Smooth muscle cell (in vitro differentiated cells): ENCODE measurements around the gene PLIN5. TPM values are rescaled to one million over a fixed set of nuclear protein-coding genes. Genes with fewer than 3 reads are reported as not detected.
"Not testable (repeated sequence)": the region's sequence is repeated elsewhere in the genome, so short reads cannot be mapped to it uniquely, and the experiment has no call there.

Experiments
- DNase-seq: peaks from one replicate; lab custom pipeline; 2025; ENCODE audit not compliant: unreplicated experiment; lab: John Stamatoyannopoulos, UW
- H2AFZ ChIP-seq: fragments of 200-600 bp; sonication (generic); 2 replicates; pipeline ENCODE4 v1.6.0; 2016; ENCODE audit warnings: antibody characterized with exemption, low read depth, mild to moderate bottlenecking
- H3F3A ChIP-seq: fragments of 200-600 bp; sonication (generic); 2 replicates; pipeline ENCODE4 v1.6.0; 2017; ENCODE audit warnings: antibody characterized with exemption, low read depth
- H3K27ac ChIP-seq: fragments of 200-600 bp; sonication (generic); 2 replicates; pipeline ENCODE4 v1.5.1; 2016; ENCODE audit warnings: low read depth, mild to moderate bottlenecking
- H3K27me3 ChIP-seq: fragments of 200-600 bp; sonication (generic); 2 replicates; pipeline ENCODE4 v1.6.1; 2016; ENCODE audit warnings: low read depth, mild to moderate bottlenecking
- H3K36me3 ChIP-seq: fragments of 200-600 bp; sonication (generic); 2 replicates; pipeline ENCODE4 v1.5.1; 2016; ENCODE audit warnings: low read depth
- H3K4me1 ChIP-seq: fragments of 200-600 bp; sonication (generic); 2 replicates; pipeline ENCODE4 v1.5.1; 2016; ENCODE audit warnings: low read depth
- H3K4me2 ChIP-seq: fragments of 200-600 bp; sonication (generic); 2 replicates; pipeline ENCODE4 v1.6.0; 2016; ENCODE audit warnings: mild to moderate bottlenecking
- H3K4me3 ChIP-seq: fragments of 200-600 bp; sonication (generic); 2 replicates; pipeline ENCODE4 v1.5.1; 2016; ENCODE audit warnings: mild to moderate bottlenecking
- H3K79me2 ChIP-seq: fragments of 200-600 bp; sonication (generic); 2 replicates; pipeline ENCODE4 v1.6.0; 2016; ENCODE audit warnings: low read depth, mild to moderate bottlenecking
- H3K9ac ChIP-seq: fragments of 200-600 bp; sonication (generic); 2 replicates; pipeline ENCODE4 v1.6.0; 2016; ENCODE audit warnings: low read depth
- H3K9me3 ChIP-seq: fragments of 200-600 bp; sonication (generic); replicated peaks from 2 replicates; pipeline ENCODE4 v1.5.1; 2016; ENCODE audit warnings: low read depth
- H4K20me1 ChIP-seq: fragments of 200-600 bp; sonication (generic); 2 replicates; pipeline ENCODE4 v1.6.0; 2016; ENCODE audit warnings: low read depth
- CTCF ChIP-seq: fragments of 200-600 bp; sonication (generic); IDR thresholded peaks from 2 replicates; pipeline ENCODE4 v1.5.1; 2017; ENCODE audit warnings: borderline replicate concordance, mild to moderate bottlenecking, antibody characterized with exemption; ENCODE audit not compliant: insufficient read depth, poor library complexity, severe bottlenecking
- WGBS: methylation state at CpG from one replicate; pipeline ENCODE4 v1.1.7; 2016; ENCODE audit warnings: low lambda C conversion rate; 5-methylcytosine and 5-hydroxymethylcytosine counted together
- polyA plus RNA-seq: library from polyadenylated mRNA; unstranded; fragments of >200 nt; fragmentation: Nextera tagmentation; extraction: Ambion mirVana; gene quantifications from 2 replicates; pipeline ENCODE4 v1.2.1, GENCODE V29; 2016
- total RNA-seq: library from RNA; depleted of rRNA; stranded (reverse); fragments of >200 nt; gene quantifications from 2 replicates; pipeline ENCODE4 v1.2.3, GENCODE V29; 2014

PLIN5 gene
- total and polyA plus RNA-seq, 2 experiments from 2014 or later, result not detected

GRCh38 chr19:4531562-4532165, 3.4 kb downstream of the PLIN5 start:
- H3K9ac ChIP-seq, result no peak overlapping the region
- H3K4me2 ChIP-seq, result no peak overlapping the region
- H3K27me3 ChIP-seq, result peaks cover 22% of the 10 kb centered on the region
- no peaks in the 10 kb centered on the region for H4K20me1 ChIP-seq
- no peak for DNase-seq
- H2AFZ ChIP-seq, result no peak overlapping the region
- no peaks in the 10 kb centered on the region for H3K4me1 ChIP-seq
- no peak overlapping the region for H3K27ac ChIP-seq
- no peaks in the 10 kb centered on the region for H3K36me3 ChIP-seq
- no peak for TF ChIP-seq CTCF
- H3K4me3 ChIP-seq, result no peak overlapping the region
- 88% methylated on average over 28 of the region's 28 CpGs for WGBS
- H3K79me2 ChIP-seq, result no peaks in the 10 kb centered on the region
- no peaks in the 10 kb centered on the region for H3F3A ChIP-seq
- no peaks in the 10 kb centered on the region for H3K9me3 ChIP-seq

GRCh38 chr19:4529924-4530522, 5.0 kb downstream of the PLIN5 start:
- Histone ChIP-seq H4K20me1 (no peaks in the 10 kb centered on the region), H3K9ac (no peak overlapping the region), H3K36me3 (no peaks in the 10 kb centered on the region), H3K4me3 (no peak overlapping the region), H3K27me3 (peaks cover 12% of the 10 kb centered on the region), H3K79me2 (no peaks in the 10 kb centered on the region), H3K27ac (no peak overlapping the region), H3F3A (no peaks in the 10 kb centered on the region), H3K4me2 (no peak overlapping the region), H3K4me1 (no peaks in the 10 kb centered on the region), H2AFZ (no peak overlapping the region), H3K9me3 (no peaks in the 10 kb centered on the region)
- 82% methylated on average over 14 of the region's 14 CpGs for WGBS
- TF ChIP-seq CTCF, result no peak
- DNase-seq, result no peak

- WGBS, result 85% methylated on average over 12 of the region's 15 CpGs
- Histone ChIP-seq H3K4me2 (no peak overlapping the region), H3K9me3 (no peaks in the 10 kb centered on the region), H3K4me1 (no peaks in the 10 kb centered on the region), H3K79me2 (no peaks in the 10 kb centered on the region), H3K4me3 (no peak overlapping the region), H3K27ac (no peak overlapping the region), H2AFZ (no peak overlapping the region), H3K27me3 (peaks cover 5% of the 10 kb centered on the region), H3K36me3 (no peaks in the 10 kb centered on the region), H3F3A (no peaks in the 10 kb centered on the region), H3K9ac (no peak overlapping the region), H4K20me1 (no peaks in the 10 kb centered on the region)
- no peak for TF ChIP-seq CTCF
- no peak for DNase-seq
Observed at GRCh38 chr19:4528843-4529242, 6.2 kb downstream of the PLIN5 start.

- H2AFZ ChIP-seq, DNase-seq, H3K27me3 ChIP-seq, H3K4me2 ChIP-seq, H3K79me2 ChIP-seq, H3K4me1 ChIP-seq, H3K9me3 ChIP-seq, H3F3A ChIP-seq, H3K27ac ChIP-seq, H3K9ac ChIP-seq, H4K20me1 ChIP-seq, H3K4me3 ChIP-seq, H3K36me3 ChIP-seq: not testable (repeated sequence)
- WGBS, result 94% methylated on average over 8 of the region's 8 CpGs
Observed at GRCh38 chr19:4527377-4527776, 7.6 kb downstream of the PLIN5 start.
